GM12864 (cell line): ENCODE data around the gene PAPPA.

Experiments
- DNase-seq: peaks from one replicate; pipeline ENCODE4 v3.0.0-alpha.2; 2011; ENCODE audit warnings: low read depth
- H3K4me3 ChIP-seq: 2 replicates; pipeline ENCODE4 v1.5.1; 2011; ENCODE audit warnings: mild to moderate bottlenecking, low read depth, low read length, control low read depth
- CTCF ChIP-seq: IDR thresholded peaks from 2 replicates; pipeline ENCODE4 v1.5.1; 2011; ENCODE audit warnings: low read depth, mild to moderate bottlenecking, moderate library complexity, low read length, control low read depth, inconsistent platforms; ENCODE audit errors: missing control alignments

PAPPA gene

GRCh38 chr9:116157436-116158138 is 4.0 kb downstream of the PAPPA start:
- H3K4me3 ChIP-seq: no peak overlapping the region
- no peak for DNase-seq
- TF ChIP-seq CTCF: no peak

- H3K4me3 ChIP-seq: no peak overlapping the region
- no peak for TF ChIP-seq CTCF
- no peak for DNase-seq
These were observed 7.3 kb downstream of the PAPPA start for GRCh38 chr9:116160676-116161571.

- TF ChIP-seq CTCF: no peak
- H3K4me3 ChIP-seq: no peak overlapping the region
- no peak for DNase-seq
These were observed 8.7 kb downstream of the PAPPA start for GRCh38 chr9:116162241-116162781.

GRCh38 chr9:116163293-116164055 is 9.9 kb downstream of the PAPPA start:
- no peak overlapping the region for H3K4me3 ChIP-seq
- DNase-seq: no peak
- peak; percentile 42 for TF ChIP-seq CTCF

- no peak overlapping the region for H3K4me3 ChIP-seq
- no peak for DNase-seq
- TF ChIP-seq CTCF: no peak
These were observed 12.3 kb downstream of the PAPPA start for GRCh38 chr9:116165912-116166311.

GRCh38 chr9:116166713-116167112 is 13.1 kb downstream of the PAPPA start:
- no peak for DNase-seq
- no peak for TF ChIP-seq CTCF
- no peak overlapping the region for H3K4me3 ChIP-seq
